Measurements from ENCODE around the gene TGFBR2.

The TGFBR2 gene

GRCh38 chr3:30606301-30607031, at the start of gene TGFBR2:
TGFBR2 (plus strand) TSS chr3:30606601; CDS start chr3:30606884, 283 bp downstream.
- peak; percentile 98 for DNase-seq (ENCODE audit: low read depth)

DNA sequence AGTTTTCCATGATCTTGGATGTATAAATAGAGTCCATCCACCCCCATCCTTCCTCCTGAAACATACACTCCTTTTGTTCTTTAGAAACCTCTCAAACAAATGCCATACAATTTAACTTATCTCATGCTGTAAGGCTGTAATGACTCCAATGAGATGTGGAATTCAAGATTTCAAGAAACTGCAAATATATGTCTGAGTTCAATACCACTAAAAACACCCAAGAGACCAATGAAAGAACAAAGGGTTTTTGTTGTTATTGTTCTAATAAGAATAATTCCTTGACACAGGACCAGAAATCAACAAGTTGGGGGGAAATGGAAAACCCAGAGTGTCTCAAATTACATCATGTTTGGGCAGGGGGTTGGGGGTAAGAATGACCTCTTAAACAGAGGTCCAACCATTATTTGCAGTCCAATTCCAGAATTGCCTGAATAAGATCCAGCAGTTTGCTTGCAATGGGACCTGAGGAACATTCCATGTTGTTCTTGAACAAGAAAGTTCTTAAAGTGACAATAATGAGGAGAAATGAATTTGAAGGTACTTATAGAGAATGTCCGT, 48.6 kb upstream of the TGFBR2 start:
- DNase-seq (ENCODE audit: low read depth) = no peak

- no peak for DNase-seq (ENCODE audit: low read depth)
These were observed 42.4 kb upstream of the TGFBR2 start for GRCh38 chr3:30563956-30564355.

GRCh38 chr3:30567139-30567753, 39.2 kb upstream of the TGFBR2 start:
- no peak for DNase-seq (ENCODE audit: low read depth)

DNA sequence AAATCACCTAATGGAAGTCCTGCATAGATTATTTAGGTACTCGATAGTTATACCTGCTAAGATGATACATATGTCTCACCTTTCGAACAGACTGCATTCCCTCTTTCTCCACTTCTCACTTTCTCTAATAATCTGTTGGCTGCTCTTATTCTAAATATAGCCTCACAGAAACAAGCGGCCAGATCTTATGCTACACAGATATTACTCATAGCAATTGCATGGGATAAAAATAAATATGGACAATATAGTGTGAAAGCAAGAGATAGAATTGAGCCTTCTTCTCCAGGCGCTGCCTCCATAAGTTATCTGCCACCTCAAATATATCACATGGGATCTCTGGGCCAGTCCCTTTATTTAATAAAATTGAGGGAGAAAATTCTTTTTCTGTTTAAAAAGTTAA, 29.5 kb upstream of the TGFBR2 start:
- peak; percentile 41 for DNase-seq (ENCODE audit: low read depth)

DNA sequence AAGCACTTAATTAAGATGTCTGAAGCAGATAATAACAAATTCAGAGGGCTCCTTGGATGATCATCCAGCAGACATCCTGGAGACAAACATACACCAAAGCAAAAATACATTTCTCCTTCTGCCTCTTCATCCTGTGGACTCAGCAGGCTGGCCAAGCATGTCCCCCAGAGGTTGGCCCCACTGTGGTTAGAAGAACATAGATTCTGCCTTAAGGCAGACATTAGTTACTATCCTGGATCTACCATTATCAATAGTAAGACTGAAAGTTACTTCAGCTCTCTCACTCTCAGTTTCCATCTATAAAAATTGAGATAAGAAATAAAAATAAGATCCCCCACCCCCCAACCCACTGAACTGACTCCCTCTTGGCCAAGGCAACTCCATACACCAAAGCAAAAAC, 28.6 kb upstream of the TGFBR2 start:
- DNase-seq (ENCODE audit: low read depth) = peak; percentile 40

DNA sequence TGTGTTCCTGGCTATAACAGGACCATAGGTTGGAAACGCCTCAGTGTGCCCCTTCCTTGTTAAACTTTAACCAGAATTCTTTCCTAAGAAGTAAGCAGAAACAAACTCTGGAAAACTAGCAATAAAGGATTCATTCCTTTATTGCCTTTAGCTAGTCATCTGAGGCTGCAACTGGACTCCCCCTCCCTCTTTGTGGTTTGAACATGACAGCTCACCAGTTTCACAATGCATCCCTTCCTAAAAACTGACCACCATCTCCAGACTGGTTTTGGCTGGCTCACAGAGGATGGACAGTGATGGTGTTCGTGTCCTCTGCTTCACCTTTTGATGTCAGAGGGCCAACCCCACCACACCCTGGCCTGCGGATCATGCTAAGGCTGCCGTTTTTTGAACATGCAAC, 27.9 kb upstream of the TGFBR2 start:
- DNase-seq (ENCODE audit: low read depth) = peak; percentile 95

GRCh38 chr3:30578986-30579579, 27.3 kb upstream of the TGFBR2 start:
- no peak for DNase-seq (ENCODE audit: low read depth)

DNA sequence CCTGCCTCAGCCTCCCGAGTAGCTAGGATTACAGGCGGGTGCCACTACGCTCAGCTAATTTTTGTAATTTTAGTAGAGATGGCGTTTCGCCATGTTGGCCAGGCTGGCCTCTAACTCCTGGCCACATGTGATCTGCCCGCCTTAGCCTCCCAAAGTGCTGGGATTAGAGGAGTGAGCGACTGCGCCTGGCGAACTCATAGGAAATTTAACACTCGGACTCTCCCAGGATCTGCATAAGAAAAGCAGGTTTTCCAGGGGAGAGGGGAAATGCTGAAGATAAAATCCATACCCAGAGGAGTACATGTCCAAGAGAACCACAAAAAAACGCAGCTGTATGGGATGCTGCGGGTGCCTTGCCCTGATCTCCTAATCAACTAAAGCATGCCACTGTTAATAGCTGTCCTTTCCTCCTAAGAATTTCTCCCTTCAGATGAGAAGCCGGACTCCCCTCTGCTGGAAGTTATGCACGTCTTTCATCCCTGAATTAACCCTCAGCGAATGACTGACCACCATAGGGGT, 25.3 kb upstream of the TGFBR2 start:
- DNase-seq (ENCODE audit: low read depth) = no peak

DNA sequence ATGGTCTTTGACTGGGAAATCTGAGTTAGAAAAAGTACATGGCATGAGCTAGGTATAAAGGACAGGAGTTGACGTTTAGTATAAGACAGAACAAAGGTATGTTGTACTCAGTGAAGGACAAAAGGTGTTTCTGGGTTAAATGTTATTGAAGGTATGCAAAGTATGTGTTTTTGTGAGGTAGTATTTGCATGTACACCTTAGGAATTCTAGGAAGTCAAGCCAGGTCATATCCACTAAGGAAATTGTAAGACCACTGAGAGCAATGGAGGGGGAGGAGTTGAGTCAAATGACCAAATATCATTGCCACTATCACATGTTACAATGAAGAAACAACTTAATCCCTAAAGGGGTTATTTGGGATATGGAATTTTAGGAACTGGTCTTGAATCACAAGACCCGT, 24.4 kb upstream of the TGFBR2 start:
- no peak for DNase-seq (ENCODE audit: low read depth)

- no peak for DNase-seq (ENCODE audit: low read depth)
These were observed 22.4 kb upstream of the TGFBR2 start for GRCh38 chr3:30583973-30584372.

DNA sequence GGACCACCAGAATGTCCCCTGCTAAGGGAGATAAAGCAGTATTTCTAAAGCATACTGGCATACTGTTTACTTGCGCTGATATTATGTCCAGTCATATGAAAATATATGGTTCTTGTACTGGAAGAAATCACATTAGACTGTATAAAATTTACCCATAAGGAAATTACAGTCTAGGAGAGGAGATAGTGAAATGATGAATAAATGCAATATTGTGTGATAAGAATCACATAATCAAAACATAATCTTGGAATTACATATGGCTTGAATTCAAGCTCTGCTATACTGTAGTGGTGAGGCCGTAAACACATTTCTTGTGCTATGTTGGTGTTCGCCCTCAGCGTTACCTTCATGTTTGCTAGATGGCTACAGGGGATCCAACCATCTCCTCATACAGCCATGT, 20.7 kb upstream of the TGFBR2 start:
- DNase-seq (ENCODE audit: low read depth) = no peak

GRCh38 chr3:30586096-30586805, 20.1 kb upstream of the TGFBR2 start:
- DNase-seq (ENCODE audit: low read depth) = no peak

DNA sequence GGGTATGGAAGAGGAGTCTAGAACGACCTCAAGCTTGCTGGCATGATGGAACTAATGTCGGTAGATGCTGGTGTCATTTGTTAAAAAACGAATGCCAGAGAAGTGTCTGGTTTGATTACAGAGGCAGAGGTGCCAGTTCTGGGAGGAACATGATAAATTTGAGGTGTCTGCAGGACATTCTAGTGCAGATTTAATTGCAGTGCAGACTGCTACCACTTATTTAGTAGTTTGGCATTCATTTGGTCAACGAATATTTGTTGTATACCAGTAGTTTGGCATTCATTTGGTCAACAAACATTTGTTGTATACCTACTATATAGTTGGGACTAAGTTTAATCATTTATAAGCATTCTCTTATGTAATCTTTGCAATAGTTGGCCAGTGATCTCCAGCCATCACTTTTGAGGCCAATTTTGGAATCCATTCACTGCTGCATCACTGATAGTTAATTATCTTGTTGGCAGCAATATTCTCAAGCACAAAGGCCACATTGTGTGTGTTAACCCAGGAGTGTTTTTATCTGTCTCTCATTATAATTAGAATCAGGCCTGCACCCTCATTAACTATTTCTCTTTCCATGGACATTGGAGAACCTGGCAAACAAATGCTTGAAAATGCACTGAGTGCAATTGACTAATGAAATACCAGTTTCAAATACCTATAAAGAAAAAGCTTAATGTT, 19.5 kb upstream of the TGFBR2 start:
- DNase-seq (ENCODE audit: low read depth) = no peak

DNA sequence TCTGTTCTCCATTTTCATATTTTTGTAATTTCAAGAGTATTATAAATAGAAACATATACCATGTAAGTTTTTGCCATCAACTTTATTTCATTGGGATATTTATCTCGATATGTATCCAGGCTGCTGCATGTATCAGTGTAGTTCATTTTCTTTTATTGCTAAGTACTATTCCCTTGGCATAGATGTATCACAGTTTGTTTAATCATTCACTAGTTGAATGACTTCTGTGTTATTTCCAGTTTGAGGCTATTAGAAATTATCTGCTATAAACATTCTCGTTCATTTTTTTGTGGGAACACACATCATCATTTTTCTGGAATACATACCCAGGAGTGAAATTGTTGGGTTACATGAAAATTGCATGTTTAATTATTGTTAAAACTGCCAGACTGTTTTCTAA, 18.5 kb upstream of the TGFBR2 start:
- no peak for DNase-seq (ENCODE audit: low read depth)

DNA sequence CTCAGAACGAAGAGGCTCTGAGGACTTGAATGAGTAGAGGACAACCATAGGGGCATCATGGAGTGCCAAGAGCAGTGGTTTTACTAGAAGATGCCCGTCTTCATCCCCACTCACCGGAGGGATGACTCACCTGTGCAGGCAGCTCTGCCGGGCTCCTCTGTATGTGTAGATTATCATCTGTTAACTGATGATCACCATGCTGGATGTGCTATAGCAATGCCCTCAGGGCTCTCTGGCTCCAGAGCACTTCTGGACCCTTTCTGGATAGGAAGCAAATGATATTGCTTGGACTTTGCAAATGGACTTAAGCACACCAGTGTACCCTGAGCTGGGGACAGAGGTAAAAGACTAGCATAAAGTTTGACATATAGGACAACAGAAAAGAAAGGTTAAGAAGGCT, 10.2 kb upstream of the TGFBR2 start:
- no peak for DNase-seq (ENCODE audit: low read depth)

- peak; percentile 87 for DNase-seq (ENCODE audit: low read depth)
These were observed 9.2 kb upstream of the TGFBR2 start for GRCh38 chr3:30597131-30597768.

DNA sequence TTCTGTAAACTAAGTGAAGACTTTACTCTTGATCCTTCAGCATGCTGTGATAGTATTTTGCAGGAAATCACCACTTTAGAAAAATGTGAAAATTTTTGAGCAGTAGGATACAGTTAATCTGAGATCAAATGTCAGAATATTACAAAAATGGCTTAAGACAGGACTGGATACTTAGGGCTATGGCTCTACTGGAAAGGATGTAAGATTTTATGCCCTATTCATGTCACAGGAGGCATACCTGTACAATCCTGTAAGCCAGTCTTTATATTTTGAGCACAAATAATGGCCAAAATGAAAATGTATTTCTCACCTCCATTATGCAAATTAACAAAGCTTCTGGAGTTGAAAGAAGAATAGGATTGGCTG, 8.6 kb upstream of the TGFBR2 start:
- no peak for DNase-seq (ENCODE audit: low read depth)

- DNase-seq (ENCODE audit: low read depth) = no peak
These were observed 7.5 kb upstream of the TGFBR2 start for GRCh38 chr3:30598668-30599545.

DNA sequence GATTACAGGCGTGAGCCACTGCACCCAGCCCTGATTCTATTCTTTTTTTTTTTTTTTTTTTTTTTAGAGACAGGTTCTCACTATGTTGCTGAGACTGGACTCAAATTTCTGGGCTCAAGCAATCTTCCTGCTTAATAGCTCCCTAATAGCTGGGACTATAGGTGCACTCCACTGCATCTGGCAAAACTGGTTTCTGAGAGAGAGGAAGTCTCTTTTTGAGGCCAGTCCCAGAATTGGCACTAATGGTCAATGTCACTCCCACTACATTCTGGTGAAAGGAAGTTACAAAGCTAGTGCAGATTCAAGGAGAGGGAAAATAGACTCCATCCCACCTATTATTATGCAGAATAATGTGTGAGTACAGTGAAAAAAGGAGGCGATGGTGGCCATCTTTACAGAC, 5.8 kb upstream of the TGFBR2 start:
- DNase-seq (ENCODE audit: low read depth) = no peak
